Activated CD8-positive, alpha-beta memory T cell treated with anti-CD3 and anti-CD28 coated beads, Interleukin-2, amount 50 U/mL, for 4 hours (primary cell): ENCODE measurements around the gene RBMX2.
"Not testable (repeated sequence)": the region's sequence is repeated elsewhere in the genome, so short reads cannot be mapped to it uniquely, and the experiment has no call there.

ENCODE experiments used
- DNase-seq: peaks from one replicate; pipeline ENCODE4 v3.0.0-alpha.2; 2020

Gene RBMX2, protein sequence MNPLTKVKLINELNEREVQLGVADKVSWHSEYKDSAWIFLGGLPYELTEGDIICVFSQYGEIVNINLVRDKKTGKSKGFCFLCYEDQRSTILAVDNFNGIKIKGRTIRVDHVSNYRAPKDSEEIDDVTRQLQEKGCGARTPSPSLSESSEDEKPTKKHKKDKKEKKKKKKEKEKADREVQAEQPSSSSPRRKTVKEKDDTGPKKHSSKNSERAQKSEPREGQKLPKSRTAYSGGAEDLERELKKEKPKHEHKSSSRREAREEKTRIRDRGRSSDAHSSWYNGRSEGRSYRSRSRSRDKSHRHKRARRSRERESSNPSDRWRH

DNA sequence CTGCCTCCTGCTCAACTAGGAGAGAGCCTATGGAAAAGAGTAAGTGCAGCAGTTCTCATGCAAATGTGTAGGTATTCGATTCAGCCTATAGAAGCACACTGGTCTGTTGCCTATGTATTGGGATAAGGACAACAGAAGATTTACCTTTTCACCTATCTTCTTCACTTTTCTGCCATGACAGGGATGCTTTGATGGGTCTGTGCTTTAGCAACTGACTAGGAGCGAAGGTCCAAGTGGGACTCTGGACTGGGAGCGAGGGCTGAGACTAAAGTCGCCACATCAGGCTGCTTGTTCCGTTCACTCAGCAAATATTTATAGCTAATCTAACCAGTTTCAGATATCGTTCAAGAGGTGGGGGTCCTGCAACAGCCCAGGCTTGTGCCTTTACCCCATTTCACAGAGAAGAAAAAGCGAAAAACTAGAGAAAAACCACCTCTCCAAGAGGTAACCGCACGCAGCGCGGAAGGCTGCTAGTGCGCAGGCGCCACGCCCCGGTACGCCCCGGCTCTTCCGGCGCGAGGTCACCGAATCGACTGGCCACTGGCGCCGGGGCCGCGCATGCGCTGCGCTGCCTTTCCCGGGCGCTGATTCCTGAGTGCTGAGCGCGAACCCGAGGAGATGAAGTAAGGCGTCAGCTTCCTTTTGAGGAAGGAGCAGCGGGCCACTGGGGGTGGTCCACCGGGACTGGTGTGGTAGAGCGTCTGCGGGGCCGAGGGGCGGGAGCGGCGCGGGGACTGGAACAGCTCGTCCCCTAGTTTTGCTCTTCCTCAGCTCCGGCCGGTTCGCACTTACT lies at the start of gene RBMX2:
Gene RBMX2 (plus strand): TSS at position 573 of the 793 bp plus-strand sequence. CDS start 46 bp downstream, at position 619.
- DNase-seq = peak; percentile 66

DNA sequence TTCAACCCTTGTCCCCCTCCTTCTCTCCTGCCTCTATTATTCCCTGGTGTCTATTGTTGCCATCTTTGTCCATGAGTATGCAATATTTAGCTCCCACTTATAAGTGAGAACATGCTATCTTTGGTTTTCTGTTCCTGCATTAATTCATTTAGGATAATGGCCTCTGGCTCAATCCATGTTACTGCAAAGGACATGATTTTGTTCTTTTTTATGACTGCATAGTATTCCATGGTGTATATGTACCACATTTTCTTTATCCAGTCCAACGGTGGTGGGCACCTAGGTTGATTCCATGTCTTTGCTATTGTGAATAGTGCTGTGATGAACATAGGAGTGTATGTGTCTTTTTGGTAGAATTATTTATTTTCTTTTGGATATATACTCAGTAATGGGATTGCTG lies 49.7 kb upstream of the RBMX2 start:
- not testable (repeated sequence) for DNase-seq

DNA sequence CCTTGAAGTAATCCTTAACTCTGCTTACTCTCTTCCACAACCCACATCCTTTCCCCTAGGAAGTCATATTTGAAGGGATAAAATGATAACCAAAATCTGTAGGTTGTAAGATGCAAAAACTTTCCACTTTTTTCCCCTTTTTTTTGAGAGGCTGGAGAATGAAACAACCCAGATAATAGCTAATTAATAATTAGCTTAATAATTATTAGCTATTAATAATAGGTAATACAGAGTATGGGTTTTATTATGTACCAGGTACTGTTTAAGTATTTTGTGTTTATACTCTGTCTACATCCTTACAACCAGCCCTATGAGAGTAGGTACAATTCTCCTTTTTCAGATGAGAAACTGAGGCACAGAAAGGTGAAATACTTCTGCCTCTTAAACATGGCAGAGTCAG lies 25.7 kb upstream of the RBMX2 start:
- no peak for DNase-seq

DNA sequence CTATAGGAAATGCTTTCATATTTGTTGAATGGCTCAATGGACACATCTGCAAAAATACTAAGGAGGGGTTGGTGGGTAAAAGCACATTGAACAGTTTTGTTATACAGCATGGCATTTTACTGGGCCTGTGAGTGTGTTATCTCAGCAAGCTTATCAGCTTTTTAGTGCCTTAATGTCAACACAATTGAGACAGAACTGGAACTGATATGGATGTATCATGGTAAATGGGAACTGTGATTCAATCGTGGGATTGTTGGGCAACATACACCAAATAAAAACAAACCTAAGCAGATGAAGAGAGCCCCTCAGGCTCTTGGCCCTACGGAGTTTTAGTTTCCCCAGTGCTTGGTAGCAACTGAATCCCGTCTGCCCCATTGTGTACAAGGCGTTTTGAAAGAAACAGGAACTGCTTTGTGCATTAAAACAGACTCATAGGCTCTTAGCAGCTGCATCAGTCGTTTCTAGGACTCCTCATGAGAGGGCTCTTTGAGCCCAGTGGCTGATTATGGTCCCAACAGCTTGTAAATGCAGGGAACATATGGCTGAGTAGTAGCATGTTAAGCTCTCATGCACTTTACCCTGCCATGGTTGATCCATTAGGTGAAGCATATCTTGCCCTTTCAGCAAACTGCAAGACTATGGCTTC lies 23.6 kb upstream of the RBMX2 start:
- DNase-seq = no peak

DNA sequence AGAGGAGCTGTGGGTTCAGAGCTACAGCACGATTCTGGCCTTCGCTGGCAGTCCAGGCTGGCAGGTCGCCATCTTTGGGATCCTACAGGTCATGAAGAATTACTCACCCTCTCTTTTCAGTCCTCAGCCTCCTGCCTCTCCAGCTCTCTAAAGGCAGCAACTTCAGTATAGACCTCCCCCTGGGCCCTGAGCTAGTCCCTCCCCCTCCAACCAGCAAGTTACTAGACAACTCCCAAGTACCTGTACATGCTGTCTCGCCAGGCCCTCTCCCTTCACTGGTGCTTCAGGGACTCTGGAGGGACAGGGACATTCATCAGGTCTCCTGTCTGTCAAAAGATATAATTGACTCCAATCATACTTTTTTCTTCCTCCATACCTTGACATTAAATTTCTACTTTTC lies 16.3 kb upstream of the RBMX2 start, which contains the start of gene GPR119:
Gene GPR119 (minus strand): TSS at position 155 of the 400 bp plus-strand sequence. CDS start 227 bp downstream, outside the sequence.
- no peak for DNase-seq

DNA sequence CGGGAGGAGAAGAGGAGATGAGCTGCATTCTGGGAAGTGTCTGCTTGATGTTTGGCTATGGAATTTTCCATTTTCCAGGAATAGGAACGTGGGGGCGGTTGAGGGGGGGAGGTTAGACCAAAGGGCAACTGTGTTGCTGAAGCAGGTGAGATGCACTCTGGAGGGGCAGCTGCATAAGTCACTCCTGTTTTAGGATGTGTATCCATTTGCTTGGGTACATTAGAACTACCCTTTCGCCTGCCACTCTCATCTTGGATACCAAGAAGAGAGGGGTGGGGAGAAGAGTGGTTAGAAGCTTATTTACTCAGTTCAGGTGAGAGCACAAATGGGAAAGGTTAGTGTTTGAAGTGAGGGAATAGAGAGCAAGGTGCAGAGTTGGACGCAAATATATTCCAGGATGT lies 15.4 kb upstream of the RBMX2 start:
- DNase-seq = no peak

DNA sequence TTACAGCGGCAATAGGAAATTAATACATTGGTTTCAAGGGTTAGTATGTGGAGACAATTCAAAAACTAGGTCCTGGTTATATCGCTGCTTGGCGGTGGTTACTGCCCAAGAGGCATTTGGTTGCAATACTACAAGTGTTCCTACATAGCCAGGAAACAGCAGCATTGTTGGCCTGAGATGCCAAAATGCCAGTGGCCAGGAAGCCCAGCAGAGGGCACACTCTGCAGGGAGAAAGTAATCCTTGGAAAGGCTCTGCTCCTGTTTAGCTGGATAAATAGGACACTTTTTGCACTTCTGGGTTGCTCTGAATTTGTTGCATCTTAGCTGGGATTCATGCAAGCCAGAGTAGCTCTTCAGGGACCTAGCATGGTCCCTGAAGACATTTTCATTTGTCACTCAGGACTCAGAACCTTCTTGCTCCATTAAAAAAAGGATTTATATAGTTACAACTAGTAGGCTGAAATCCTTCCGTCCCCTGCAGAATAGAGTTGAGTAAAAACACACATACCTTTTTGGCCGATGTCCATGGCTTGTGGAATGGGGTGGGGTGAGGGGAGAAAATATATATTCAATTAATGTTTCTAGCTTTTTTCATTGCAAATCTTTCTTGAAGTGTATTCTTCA lies 8.2 kb upstream of the RBMX2 start:
- DNase-seq = no peak

DNA sequence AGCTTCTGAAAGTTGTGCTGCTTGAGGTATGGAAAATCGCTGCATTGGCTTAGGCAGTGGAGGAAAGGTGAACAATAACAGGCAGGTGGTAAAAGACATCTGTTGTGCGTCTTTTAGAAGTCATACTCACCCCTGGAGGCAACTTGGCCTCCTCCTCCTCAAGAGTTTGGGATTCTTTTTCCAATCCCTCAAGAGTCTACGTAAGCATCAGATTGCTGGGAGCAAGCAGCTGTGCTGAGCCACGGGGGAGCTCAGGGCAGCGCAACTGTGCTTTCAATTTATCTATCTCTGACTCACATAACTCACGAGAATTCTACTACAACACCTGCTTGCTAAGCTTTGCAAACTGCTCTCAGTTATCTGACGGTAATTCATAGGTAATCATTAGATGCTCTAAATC lies 6.4 kb upstream of the RBMX2 start:
- DNase-seq = no peak

DNA sequence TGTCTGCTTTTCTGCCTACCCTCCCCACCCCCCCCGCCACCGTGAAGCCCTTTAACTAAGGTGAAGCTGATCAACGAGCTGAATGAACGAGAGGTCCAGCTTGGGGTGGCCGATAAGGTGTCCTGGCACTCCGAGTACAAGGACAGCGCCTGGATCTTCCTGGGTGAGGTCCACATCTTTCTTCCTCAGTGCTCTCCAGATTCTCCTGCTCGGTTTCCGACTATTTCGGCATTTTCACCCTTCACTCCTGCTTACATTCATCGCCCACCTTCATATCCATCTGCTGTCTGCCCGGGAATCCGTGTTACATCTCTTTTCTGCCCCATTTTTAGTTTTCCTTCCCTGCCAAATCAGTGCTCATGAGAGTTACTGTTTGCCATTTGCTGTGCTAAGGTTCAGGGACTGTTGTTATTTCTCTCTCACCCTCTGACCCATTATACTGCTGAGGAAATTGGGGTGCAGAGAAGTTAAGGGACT lies 459 bp downstream of the RBMX2 start:
- DNase-seq = no peak

DNA sequence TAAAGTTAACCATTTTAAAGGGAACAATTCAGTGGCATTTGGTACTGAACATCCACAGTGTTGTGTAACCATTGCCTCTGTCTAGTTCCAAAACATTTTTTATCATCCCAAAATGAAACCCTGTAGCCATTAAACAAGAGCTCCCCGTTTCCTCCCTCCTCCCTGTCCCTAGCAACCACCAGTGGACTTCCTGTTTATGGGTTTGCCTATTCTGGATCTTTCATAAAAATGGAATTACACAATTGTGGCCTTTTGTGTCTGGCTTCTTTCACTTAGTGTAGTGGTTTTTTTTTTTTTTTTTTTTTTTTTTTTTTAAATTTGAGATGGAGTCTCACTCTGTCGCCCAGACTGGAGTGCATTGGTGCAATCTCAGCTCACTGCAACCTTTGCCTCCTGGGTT lies 11.6 kb downstream of the RBMX2 start:
- DNase-seq = no peak

DNA sequence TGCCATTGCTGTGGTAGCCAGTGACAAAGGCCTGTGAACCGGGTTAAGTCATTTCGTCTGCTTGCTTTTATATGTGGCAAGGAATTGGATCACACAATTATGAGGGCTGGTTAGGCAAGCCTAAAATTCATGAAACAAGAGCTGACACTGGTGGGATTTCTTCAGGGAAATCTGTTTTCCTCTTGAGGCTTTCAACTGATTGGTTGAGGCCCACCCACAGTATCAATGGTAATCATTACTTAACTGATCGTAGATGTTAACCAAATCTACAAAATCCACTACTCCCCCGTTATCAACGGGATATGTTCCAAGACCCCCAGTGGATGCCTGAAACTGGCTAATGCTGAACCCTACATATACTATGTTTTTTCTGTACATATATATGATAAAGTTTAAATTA lies 13.0 kb downstream of the RBMX2 start:
- no peak for DNase-seq

DNA sequence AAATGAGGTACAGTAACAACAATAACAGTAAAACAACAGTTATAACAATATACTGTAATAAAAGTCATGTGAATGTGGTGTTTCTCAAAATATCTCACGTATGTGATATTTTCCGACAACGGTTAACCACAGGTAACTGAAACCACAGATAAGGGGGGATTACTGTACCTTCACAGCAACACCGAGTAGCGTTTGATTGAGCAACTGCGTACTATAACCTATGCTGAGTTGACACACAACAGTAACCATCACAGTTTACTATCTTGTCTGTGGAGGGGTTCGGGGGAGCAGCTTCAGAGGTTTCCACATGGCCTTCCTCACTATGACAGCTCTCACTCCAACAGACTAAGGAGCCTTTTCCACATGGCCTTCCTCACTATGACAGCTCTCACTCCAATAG lies 13.4 kb downstream of the RBMX2 start:
- no peak for DNase-seq

DNA sequence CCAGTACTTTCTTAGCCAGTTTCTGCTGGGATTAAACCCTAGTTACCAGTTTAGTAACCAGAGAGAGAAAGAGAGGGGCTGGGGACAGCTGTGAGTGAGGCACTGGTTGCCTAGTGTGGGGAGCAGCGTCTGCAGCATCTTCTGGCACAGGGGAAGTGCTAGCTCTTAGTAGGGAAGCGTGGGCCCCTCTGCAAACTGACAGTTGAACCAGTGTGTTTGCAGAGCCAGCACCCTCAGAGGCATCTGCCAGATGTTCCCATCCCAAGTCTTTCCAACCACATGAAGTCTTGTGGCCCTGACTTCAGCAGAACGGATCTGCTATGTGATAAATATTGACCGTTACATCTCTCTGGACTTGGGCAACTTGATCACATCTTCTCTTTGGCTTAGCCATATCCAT lies 15.0 kb downstream of the RBMX2 start:
- no peak for DNase-seq

DNA sequence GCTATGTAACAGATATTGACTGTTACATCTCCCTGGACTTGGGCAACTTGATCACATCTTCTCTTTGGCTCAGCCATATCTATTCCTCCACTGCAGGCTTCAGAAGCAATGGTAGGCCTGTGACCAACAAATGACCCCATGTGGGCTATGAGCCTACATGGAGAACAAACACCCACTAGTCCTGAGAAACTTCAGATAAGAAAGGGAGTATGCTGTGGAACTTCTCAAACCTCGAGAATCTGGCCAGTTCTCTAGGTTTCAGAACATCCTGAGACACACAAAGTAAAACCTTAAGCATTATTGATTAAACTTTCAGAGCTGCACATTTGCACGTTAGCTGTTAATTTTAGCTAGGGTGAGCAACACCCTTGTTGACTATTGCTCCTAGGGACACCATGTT lies 16.3 kb downstream of the RBMX2 start:
- DNase-seq = no peak

DNA sequence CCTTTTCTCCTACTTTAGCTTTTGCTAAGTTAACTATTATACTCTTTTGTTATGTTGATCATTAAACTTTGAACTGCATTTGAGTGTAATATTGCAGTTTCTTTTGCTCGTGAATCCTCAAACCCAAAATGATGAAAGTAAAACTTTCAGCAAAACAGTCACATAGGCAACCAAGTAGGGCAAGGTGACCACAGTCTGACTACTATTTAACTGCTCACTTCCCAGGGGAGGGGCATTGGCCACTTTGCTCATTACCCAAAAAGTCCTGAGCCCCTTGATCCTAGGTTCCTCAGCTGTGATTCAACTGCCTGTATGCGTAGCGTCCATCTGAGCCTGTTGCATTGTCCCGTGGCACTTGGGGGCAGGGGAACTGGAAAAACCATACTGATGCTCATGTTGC lies 17.0 kb downstream of the RBMX2 start:
- no peak for DNase-seq

DNA sequence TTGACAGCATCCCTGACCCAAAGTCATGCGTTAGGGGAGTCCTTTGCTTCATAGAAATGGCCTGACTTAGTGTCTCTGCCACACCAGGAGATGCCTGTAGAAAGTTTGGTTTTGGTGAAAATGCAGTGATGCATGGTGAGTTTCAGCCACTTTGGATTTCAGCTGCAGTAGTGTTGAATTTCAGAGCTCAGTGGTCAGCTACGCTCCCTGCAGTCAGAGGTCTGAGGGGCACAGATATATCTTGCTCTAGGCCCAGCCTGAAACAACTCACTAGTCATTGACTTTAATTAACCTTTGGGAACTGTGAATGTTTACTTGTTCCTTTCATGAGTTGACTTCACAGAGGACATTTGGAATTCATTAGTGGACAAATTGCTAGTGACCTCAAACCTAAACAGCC lies 17.5 kb downstream of the RBMX2 start:
- no peak for DNase-seq

DNA sequence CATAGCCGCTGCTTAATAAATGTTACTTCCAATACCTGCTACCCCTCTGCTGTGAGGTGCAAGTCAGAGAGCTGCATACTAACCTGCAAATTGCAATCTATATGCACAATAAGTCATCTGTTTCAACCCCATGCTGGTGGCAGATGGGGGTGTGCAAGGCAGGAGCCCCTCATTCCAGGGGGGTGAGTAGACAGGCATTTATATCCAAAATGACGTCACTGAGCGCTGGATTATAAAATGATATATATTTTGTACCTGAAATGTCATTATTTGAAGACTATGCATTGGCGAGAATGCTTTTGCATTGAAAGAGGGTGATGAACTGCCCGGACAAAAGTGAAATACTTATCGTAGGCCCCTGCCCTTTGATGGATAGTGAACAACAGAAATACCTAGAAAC lies 24.7 kb downstream of the RBMX2 start:
- DNase-seq = no peak

DNA sequence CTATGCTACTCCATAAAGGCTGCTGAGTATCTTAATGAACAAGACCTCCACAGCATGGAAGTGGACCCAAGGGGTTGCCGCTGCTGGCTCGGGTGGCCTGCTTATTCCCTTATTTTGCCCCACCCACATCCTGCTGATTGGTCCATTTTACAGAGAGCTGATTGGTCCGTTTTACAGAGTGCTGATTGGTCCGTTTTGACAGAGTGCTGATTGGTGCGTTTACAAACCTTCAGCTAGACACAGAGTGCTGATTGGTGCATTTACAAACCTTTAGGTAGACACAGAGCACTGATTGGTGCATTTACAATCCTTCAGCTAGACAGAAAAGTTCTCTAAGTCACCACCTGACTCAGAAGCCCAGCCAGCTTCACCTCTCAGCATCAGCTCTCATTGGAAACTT lies 27.4 kb downstream of the RBMX2 start:
- not testable (repeated sequence) for DNase-seq

DNA sequence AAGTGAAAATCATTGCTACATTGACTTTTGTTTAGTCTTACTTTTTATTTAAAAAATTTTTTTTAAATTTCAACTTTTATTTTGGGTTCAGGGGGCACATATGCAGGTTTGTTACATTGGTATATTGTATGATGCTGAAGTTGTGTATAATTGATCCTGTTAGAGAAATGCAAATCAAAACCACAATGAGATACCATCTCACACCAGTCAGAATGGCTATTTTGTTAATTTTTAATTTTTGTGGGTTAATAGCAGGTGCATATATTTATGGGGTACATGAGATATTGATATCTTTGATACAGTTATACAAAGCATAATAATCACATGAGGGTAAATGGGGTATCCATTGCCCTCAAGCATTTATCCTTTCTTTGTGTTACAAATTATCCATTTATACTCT lies 34.1 kb downstream of the RBMX2 start:
- no peak for DNase-seq

DNA sequence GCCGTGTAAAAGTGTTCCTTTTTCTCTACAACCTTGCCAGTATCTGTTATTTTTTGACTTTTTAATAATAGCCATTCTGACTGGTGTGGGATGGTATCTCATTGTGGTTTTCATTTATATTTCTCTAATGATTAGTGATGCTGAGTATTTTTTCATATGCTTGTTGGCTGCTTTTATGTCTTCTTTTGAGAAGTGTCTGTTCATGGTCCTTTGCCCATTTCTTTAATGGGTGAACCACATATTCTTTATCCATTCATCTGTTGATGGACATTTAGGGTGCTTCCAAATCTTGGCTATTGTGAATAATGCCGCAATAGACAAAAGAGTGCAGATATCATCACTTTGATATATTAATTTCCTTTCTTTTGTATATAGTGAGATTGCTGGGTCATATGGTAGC lies 36.2 kb downstream of the RBMX2 start:
- DNase-seq = not testable (repeated sequence)

DNA sequence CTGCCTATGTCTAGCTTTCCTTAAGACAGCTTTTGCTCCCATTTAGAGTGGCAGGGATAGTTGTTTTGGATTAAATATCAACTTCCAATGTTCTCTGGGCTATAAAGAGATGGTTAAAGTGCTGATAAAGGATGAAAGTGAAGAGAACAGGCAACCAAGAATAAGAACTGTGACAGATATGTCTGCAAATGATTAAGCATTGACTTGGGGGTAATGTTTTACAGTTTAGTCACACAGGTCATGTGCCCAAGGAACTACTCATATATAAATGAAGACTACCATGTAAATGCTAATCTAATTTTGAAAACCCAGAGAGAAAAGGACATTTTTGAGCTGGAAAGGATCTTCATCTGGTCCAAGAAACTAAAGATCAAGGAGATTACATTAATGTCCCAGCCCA lies 42.1 kb downstream of the RBMX2 start:
- DNase-seq = no peak

DNA sequence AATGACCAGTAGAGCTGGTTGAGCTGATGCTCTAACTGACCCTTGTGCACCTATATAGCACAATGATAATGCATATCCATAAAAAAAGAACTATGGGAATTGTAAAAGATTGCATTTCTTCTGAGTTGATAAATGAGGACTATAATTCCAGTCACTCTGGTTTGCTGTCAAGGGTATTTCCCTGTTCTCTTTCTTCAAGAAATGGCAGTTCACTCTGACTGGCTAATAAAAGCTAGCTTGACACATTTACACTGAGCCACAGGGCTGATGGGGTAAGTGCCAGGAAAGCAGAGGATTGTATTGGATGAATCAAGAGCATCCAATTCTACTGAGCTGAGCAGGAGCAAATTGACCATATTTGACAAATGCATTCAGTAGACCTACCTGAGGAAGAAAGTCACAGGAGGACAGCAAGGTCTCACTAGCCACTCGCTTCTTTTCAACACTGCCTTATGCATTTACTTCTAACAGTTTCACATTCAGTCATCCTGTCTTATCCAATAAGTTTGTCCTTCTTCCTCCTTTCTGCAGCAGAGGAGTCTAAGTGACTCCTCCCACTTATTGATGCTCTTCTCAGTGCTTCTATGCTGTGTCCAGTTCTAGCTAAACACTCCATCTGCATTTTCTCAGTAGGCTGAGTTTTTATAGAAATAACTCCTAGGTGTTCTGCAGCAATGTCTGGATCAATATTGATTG lies 43.0 kb downstream of the RBMX2 start:
- DNase-seq = no peak

DNA sequence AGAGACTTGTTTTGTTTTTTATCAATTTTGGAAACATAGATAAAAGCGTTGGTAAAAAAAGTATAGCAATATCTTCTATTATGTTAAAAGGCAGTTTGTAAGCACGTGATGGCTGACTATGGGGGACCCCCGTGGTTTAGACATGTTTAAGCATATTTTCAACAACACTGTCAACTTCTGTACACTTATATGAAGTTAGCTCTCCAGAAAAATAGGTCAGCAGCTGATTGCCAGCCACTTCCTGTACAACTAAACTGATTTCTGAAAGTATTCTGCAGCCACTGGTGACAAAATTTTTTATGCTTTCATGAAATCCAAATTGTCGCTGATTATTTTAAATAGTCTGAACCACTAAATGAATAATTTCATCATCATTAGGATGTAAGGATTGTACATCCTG lies 45.2 kb downstream of the RBMX2 start:
- DNase-seq = no peak
